Measurements from ENCODE around the gene ZNF595. TPM values are rescaled to one million over a fixed set of nuclear protein-coding genes. Genes with fewer than 3 reads are reported as not detected.
"Not testable (repeated sequence)": the region's sequence is repeated elsewhere in the genome, so short reads cannot be mapped to it uniquely, and the experiment has no call there.

Gene ZNF595
- total RNA-seq, 1 experiment from 2014 or later, result 12.5 TPM

- CTCF ChIA-PET, result no interaction called here
- DNase-seq, result no peak
- H3K27me3 Mint-ChIP-seq (ENCODE audit: unreplicated experiment), result no peaks in the 10 kb centered on the region
- intact Hi-C loops (cut with micrococcal nuclease; ENCODE audit: unreplicated experiment), result no loop called here
- no peak for TF ChIP-seq CTCF (IDR thresholded peaks at IDR 0.05; ENCODE audit: unreplicated experiment)
- BruUV-seq (replicated peaks), result no TSS peak
- peaks cover 13% of the 10 kb centered on the region for H3K36me3 Mint-ChIP-seq (ENCODE audit: insufficient read depth, unreplicated experiment)
- H3K27ac Mint-ChIP-seq (ENCODE audit: unreplicated experiment), result no peak overlapping the region
- H3K4me3 Mint-ChIP-seq (ENCODE audit: low read depth, unreplicated experiment), result no peak overlapping the region
- no peaks in the 10 kb centered on the region for H3K4me1 Mint-ChIP-seq (ENCODE audit: low read depth, unreplicated experiment)
- peaks cover 10% of the 10 kb centered on the region for H3K9me3 Mint-ChIP-seq (ENCODE audit: low read depth, unreplicated experiment)
Measured at GRCh38 chr4:71830-72229, 18.7 kb downstream of the ZNF595 start.

GRCh38 chr4:85951-86350, 32.8 kb downstream of the ZNF595 start:
- BruUV-seq (replicated peaks), result no TSS peak
- DNase-seq, result no peak

GRCh38 chr4:86559-87324, 33.6 kb downstream of the ZNF595 start:
- BruUV-seq (replicated peaks); H3K27ac Mint-ChIP-seq (ENCODE audit: unreplicated experiment); DNase-seq; H3K27me3 Mint-ChIP-seq (ENCODE audit: unreplicated experiment); H3K36me3 Mint-ChIP-seq (ENCODE audit: insufficient read depth, unreplicated experiment); intact Hi-C loops (cut with micrococcal nuclease; ENCODE audit: unreplicated experiment); H3K9me3 Mint-ChIP-seq (ENCODE audit: low read depth, unreplicated experiment); H3K4me3 Mint-ChIP-seq (ENCODE audit: low read depth, unreplicated experiment); H3K4me1 Mint-ChIP-seq (ENCODE audit: low read depth, unreplicated experiment): not testable (repeated sequence)
- CTCF ChIA-PET, result interaction anchor here (0.7 kb wide), 1 partner anchor 73 kb away, joined by 3 read pairs; no protein-coding TSS in a partner anchor

More at GRCh38 chr4:85951-86350, 32.8 kb downstream of the ZNF595 start:
- CTCF ChIA-PET, result no interaction called here
- no peak for TF ChIP-seq CTCF (IDR thresholded peaks at IDR 0.05; ENCODE audit: unreplicated experiment)
- Mint-ChIP-seq H3K4me3 (ENCODE audit: low read depth, unreplicated experiment) (no peak overlapping the region), H3K27me3 (ENCODE audit: unreplicated experiment) (no peaks in the 10 kb centered on the region), H3K4me1 (ENCODE audit: low read depth, unreplicated experiment) (no peaks in the 10 kb centered on the region), H3K9me3 (ENCODE audit: low read depth, unreplicated experiment) (peaks cover 8% of the 10 kb centered on the region), H3K27ac (ENCODE audit: unreplicated experiment) (no peak overlapping the region), H3K36me3 (ENCODE audit: insufficient read depth, unreplicated experiment) (peaks cover 10% of the 10 kb centered on the region)
- intact Hi-C loops (cut with micrococcal nuclease; ENCODE audit: unreplicated experiment), result no loop called here

- no peak for DNase-seq
- Mint-ChIP-seq H3K36me3 (ENCODE audit: insufficient read depth, unreplicated experiment) (peaks cover 5% of the 10 kb centered on the region), H3K9me3 (ENCODE audit: low read depth, unreplicated experiment) (peaks cover 10% of the 10 kb centered on the region), H3K4me3 (ENCODE audit: low read depth, unreplicated experiment) (no peak overlapping the region), H3K4me1 (ENCODE audit: low read depth, unreplicated experiment) (no peaks in the 10 kb centered on the region), H3K27ac (ENCODE audit: unreplicated experiment) (no peak overlapping the region), H3K27me3 (ENCODE audit: unreplicated experiment) (no peaks in the 10 kb centered on the region)
- TF ChIP-seq CTCF (IDR thresholded peaks at IDR 0.05; ENCODE audit: unreplicated experiment), result no peak
- no TSS peak for BruUV-seq (replicated peaks)
- intact Hi-C loops (cut with micrococcal nuclease; ENCODE audit: unreplicated experiment), result no loop called here
- CTCF ChIA-PET, result no interaction called here
Measured at GRCh38 chr4:98386-98785, 45.3 kb downstream of the ZNF595 start.

- Mint-ChIP-seq H3K27ac (ENCODE audit: unreplicated experiment) (no peak overlapping the region), H3K27me3 (ENCODE audit: unreplicated experiment) (no peaks in the 10 kb centered on the region), H3K36me3 (ENCODE audit: insufficient read depth, unreplicated experiment) (no peaks in the 10 kb centered on the region), H3K9me3 (ENCODE audit: low read depth, unreplicated experiment) (peaks cover 8% of the 10 kb centered on the region), H3K4me3 (ENCODE audit: low read depth, unreplicated experiment) (no peak overlapping the region), H3K4me1 (ENCODE audit: low read depth, unreplicated experiment) (no peaks in the 10 kb centered on the region)
- intact Hi-C loops (cut with micrococcal nuclease; ENCODE audit: unreplicated experiment), result no loop called here
- BruUV-seq (replicated peaks), result no TSS peak
- no peak for DNase-seq
- TF ChIP-seq CTCF (IDR thresholded peaks at IDR 0.05; ENCODE audit: unreplicated experiment), result no peak
- CTCF ChIA-PET, result no interaction called here
Measured at GRCh38 chr4:99863-100262, 46.7 kb downstream of the ZNF595 start.

Measured in Calu3 (cell line).